Measurements from ENCODE around the gene TRPC6. TPM values are rescaled to one million over a fixed set of nuclear protein-coding genes. Genes with fewer than 3 reads are reported as not detected.

The TRPC6 gene
- total RNA-seq, 4 donors from 2014 or later: 2.0 to 28.3 (median 6.4) TPM

DNA sequence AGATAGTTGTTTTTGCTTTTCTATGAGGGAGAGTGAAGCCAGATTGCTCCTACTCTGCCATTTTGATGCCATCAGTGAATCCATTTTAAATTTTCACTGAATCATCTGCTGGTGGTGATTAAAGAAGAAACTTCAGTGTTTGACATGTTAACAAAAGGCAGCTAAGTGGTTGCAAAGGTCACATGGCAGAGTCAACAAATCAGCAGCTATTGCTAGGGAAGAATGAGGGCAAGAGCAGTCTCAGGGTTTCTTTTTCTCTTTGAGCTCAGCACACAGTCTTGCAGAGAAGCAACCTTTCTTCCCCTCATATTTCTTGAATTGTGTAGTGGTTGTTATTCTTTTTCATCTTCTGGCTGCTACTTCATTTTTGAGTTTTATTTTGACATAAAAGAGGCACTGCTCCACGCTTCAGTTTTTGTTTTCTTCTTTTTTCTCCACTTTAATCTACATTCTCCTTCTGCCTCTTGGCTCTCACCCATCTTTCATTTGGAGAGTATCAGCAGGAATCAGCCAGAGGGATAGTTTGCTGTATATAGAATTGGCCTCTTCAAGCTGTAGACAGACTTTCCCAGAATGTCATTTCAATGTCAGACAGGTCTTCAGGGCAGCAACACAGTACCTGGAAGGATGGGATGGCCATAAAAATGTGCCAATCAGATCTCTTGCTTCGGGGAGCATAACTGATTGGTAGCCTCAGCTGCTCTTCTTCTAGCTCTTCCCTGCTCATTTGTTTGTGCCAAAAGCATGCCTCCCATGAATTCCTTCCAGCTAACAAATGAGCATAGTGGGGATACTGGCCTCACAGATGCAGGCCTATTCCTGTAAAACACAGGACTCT is 153.9 kb downstream of the TRPC6 start:
- H3K27ac ChIP-seq: no peak overlapping the region
- no peaks in the 10 kb centered on the region for H3K9me3 ChIP-seq
- no peak overlapping the region for H3K4me3 ChIP-seq
- 49% methylated on average over 2 of the region's 2 CpGs for WGBS
- DNase-seq (ENCODE audit: low spot score in 2 of 2): no peak
- H3K27me3 ChIP-seq: no peaks in the 10 kb centered on the region
- H3K36me3 ChIP-seq: no peaks in the 10 kb centered on the region
- TF ChIP-seq POLR2AphosphoS5 (IDR thresholded peaks at IDR 0.05): no peak
- no peak for TF ChIP-seq POLR2A (IDR thresholded peaks at IDR 0.05)
- TF ChIP-seq EP300 (IDR thresholded peaks at IDR 0.05): no peak
- TF ChIP-seq, protein P1, sequence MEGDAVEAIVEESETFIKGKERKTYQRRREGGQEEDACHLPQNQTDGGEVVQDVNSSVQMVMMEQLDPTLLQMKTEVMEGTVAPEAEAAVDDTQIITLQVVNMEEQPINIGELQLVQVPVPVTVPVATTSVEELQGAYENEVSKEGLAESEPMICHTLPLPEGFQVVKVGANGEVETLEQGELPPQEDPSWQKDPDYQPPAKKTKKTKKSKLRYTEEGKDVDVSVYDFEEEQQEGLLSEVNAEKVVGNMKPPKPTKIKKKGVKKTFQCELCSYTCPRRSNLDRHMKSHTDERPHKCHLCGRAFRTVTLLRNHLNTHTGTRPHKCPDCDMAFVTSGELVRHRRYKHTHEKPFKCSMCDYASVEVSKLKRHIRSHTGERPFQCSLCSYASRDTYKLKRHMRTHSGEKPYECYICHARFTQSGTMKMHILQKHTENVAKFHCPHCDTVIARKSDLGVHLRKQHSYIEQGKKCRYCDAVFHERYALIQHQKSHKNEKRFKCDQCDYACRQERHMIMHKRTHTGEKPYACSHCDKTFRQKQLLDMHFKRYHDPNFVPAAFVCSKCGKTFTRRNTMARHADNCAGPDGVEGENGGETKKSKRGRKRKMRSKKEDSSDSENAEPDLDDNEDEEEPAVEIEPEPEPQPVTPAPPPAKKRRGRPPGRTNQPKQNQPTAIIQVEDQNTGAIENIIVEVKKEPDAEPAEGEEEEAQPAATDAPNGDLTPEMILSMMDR (IDR thresholded peaks at IDR 0.05): no peak
- no peaks in the 10 kb centered on the region for H3K4me1 ChIP-seq

DNA sequence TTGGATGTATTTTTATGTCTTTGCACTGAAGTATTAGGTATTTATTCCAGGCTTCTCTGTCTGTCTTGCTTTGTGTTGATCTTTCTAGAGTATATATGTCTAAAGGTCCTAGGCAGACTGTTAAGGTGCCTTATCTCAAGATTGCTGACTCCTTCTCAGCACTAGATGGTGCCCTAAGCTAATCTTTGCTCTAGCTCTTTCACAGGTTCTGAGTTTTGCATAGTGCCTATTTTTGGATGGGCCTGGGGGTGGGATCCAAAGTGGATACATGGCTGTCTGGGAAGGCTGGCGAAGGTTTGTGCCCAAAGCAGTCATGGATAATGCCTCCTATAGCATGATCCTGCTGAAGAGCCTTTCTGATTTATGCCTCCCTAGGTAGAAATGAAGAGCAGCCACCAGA is 154.9 kb downstream of the TRPC6 start:
- WGBS: 93% methylated on average over 1 of the region's 1 CpG
- H3K4me1 ChIP-seq: no peaks in the 10 kb centered on the region
- H3K9me3 ChIP-seq: no peaks in the 10 kb centered on the region
- H3K4me3 ChIP-seq: no peak overlapping the region
- DNase-seq (ENCODE audit: low spot score in 2 of 2): no peak
- H3K36me3 ChIP-seq: no peaks in the 10 kb centered on the region
- H3K27ac ChIP-seq: no peak overlapping the region
- TF ChIP-seq EP300 (IDR thresholded peaks at IDR 0.05): no peak
- no peak for TF ChIP-seq POLR2A (IDR thresholded peaks at IDR 0.05)
- TF ChIP-seq, protein P1 (IDR thresholded peaks at IDR 0.05): no peak
- no peak for TF ChIP-seq POLR2AphosphoS5 (IDR thresholded peaks at IDR 0.05)
- no peaks in the 10 kb centered on the region for H3K27me3 ChIP-seq

DNA sequence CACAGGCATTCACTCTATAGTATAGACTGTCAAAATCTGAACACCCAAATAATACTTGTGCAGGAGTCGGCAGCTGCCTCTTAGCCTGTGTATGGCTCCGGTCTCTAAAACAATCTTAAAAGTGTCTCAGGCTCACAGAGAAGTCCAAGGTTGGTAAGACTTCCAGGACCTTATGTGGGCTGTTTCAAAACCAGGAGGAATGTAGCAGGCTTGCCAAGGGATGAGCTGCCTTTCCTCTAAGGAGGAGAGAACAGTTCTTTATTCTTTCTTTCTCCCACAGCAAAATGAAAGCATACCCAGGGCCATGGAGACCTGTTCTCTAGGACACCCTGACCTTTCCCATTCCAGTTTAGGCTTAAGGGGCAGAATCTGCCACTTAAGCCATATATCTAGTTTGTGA is 176.5 kb downstream of the TRPC6 start:
- H3K36me3 ChIP-seq: no peaks in the 10 kb centered on the region
- TF ChIP-seq, protein P1 (IDR thresholded peaks at IDR 0.05): no peak
- TF ChIP-seq POLR2AphosphoS5 (IDR thresholded peaks at IDR 0.05) (no peak), POLR2A (IDR thresholded peaks at IDR 0.05) (no peak), EP300 (IDR thresholded peaks at IDR 0.05) (no peak)
- WGBS: 43% methylated on average over 2 of the region's 2 CpGs
- no peak overlapping the region for H3K27ac ChIP-seq
- no peaks in the 10 kb centered on the region for H3K27me3 ChIP-seq
- H3K4me3 ChIP-seq: no peak overlapping the region
- H3K9me3 ChIP-seq: no peaks in the 10 kb centered on the region
- peaks cover 2% of the 10 kb centered on the region for H3K4me1 ChIP-seq
- DNase-seq (ENCODE audit: low spot score in 2 of 2): no peak

All from suprapubic skin (tissue), 4 donors.